Fibroblast of lung (primary cell): Measurements from ENCODE around the gene KRT222. TPM values are rescaled to one million over a fixed set of nuclear protein-coding genes. Genes with fewer than 3 reads are reported as not detected.
A peak's percentile ranks its signal among the peaks of the same experiment; 100 is the strongest.

Source experiments
- DNase-seq, 2 donors: peaks; one replicate each; pipeline versions ENCODE4 v3.0.0 to v3.0.0-alpha.2; 2010; ENCODE audit warnings: low read depth in 2 of 2
- H2AFZ ChIP-seq: 2 replicates; pipeline ENCODE4 v1.5.1; 2012; ENCODE audit warnings: low read length, control low read depth, inconsistent platforms
- H3K27ac ChIP-seq: 2 replicates; pipeline ENCODE4 v1.5.1; 2011; ENCODE audit warnings: low read length, control low read depth; ENCODE audit not compliant: insufficient read depth
- H3K27me3 ChIP-seq: 2 replicates; pipeline ENCODE4 v1.5.1; 2011; ENCODE audit warnings: mild to moderate bottlenecking, low read length; ENCODE audit not compliant: control insufficient read depth, insufficient read depth
- H3K36me3 ChIP-seq: 2 replicates; pipeline ENCODE4 v1.5.1; 2011; ENCODE audit warnings: low read length; ENCODE audit not compliant: control insufficient read depth, insufficient read depth
- H3K4me1 ChIP-seq: 2 replicates; pipeline ENCODE4 v1.5.1; 2011; ENCODE audit warnings: low read length; ENCODE audit not compliant: control insufficient read depth, insufficient read depth; ENCODE audit errors: extremely low read depth
- H3K4me2 ChIP-seq: 2 replicates; pipeline ENCODE4 v1.5.1; 2011; ENCODE audit warnings: low read length, control low read depth; ENCODE audit not compliant: insufficient read depth; ENCODE audit errors: extremely low read depth
- H3K4me3 ChIP-seq, 4 experiments: fragments of 200-600 bp in 1 of 4; sonication (generic) in 1 of 4; replicated peaks in 1 of 4; 2 replicates each; pipeline ENCODE4 v1.5.1; 2011 to 2016; ENCODE audit warnings: low read length in 4 of 4, low read depth in 3 of 4, mild to moderate bottlenecking in 3 of 4, control low read depth in 2 of 4, inconsistent platforms in 1 of 4, mixed read lengths in 1 of 4; ENCODE audit not compliant: insufficient read depth in 1 of 4; ENCODE audit errors: control extremely low read depth in 1 of 4
- H3K79me2 ChIP-seq: 2 replicates; pipeline ENCODE4 v1.5.1; 2012; ENCODE audit warnings: mild to moderate bottlenecking, low read length, inconsistent platforms; ENCODE audit not compliant: control insufficient read depth, insufficient read depth
- H3K9ac ChIP-seq: 2 replicates; pipeline ENCODE4 v1.5.1; 2011; ENCODE audit warnings: mild to moderate bottlenecking, low read length, control low read depth; ENCODE audit not compliant: insufficient read depth
- H3K9me3 ChIP-seq: 2 replicates; pipeline ENCODE4 v1.5.1; 2012; ENCODE audit warnings: low read depth, low read length; ENCODE audit not compliant: control insufficient read depth, insufficient read depth
- H4K20me1 ChIP-seq: 2 replicates; pipeline ENCODE4 v1.5.1; 2011; ENCODE audit warnings: low read length; ENCODE audit not compliant: control insufficient read depth, insufficient read depth; ENCODE audit errors: extremely low read depth
- EZH2 ChIP-seq: IDR thresholded peaks from 2 replicates; pipeline ENCODE4 v1.5.1; 2012; ENCODE audit warnings: low read length, control low read depth, mild to moderate bottlenecking; ENCODE audit errors: missing control alignments
- polyA plus RNA-seq, 2 donors: library from polyadenylated mRNA; depleted of rRNA in 1 of 2; stranded (reverse) in 1 of 2; unstranded in 1 of 2; fragments of >200 nt; gene quantifications; 2 replicates each; pipeline ENCODE4 v1.2.1, GENCODE V29; 2011 to 2012; ENCODE audit warnings: missing spikeins in 1 of 2
- total RNA-seq: library from RNA; depleted of rRNA; stranded (reverse); fragments of >200 nt; gene quantifications from 2 replicates; pipeline ENCODE4 v1.2.1, GENCODE V29; 2014
- TF ChIP-seq, protein P1 (sequence below), 2 donors: IDR thresholded peaks in 1 of 2; conservative IDR thresholded peaks in 1 of 2; 1 replicate in 1 of 2; 2 replicates in 1 of 2; pipeline ENCODE4 v1.5.1; 2011 to 2012; ENCODE audit warnings: low read length in 2 of 2, control low read depth in 1 of 2, inconsistent platforms in 1 of 2, low read depth in 1 of 2, mild to moderate bottlenecking in 1 of 2

The KRT222 gene
- total and polyA plus RNA-seq, 2 donors (not counting 1 experiment from before 2014, with no cell fraction given), result 0.33 TPM; not detected in 1

DNA sequence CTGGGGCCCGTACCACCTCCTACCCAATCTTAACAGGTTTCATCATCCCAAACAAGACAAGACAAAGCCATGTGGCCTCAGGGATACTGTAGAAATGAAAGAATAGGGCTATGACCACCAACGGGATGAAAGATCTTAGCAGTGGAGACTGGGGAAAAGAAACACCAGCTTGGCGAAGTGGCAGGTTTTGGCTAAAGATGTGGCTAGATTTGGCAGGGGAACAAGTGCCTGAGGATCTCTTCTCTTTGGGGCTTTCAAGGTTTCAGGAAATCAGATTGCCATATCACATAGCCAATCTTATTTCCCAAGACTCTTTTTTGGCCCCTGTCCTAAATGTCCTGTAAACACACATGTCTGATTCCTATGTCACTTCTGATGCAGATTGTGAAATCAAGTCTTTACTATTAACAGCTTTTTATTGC lies 31.7 kb upstream of the KRT222 start:
- Histone ChIP-seq H2AFZ (no peak overlapping the region), H3K9me3 (no peaks in the 10 kb centered on the region), H3K4me2 (no peak overlapping the region), H3K4me3 (no peak overlapping the region), H3K9ac (no peak overlapping the region), H4K20me1 (no peaks in the 10 kb centered on the region), H3K27me3 (peaks cover 17% of the 10 kb centered on the region), H3K4me1 (no peaks in the 10 kb centered on the region), H3K36me3 (no peaks in the 10 kb centered on the region), H3K27ac (no peak overlapping the region), H3K79me2 (no peaks in the 10 kb centered on the region)
- TF ChIP-seq, protein P1, sequence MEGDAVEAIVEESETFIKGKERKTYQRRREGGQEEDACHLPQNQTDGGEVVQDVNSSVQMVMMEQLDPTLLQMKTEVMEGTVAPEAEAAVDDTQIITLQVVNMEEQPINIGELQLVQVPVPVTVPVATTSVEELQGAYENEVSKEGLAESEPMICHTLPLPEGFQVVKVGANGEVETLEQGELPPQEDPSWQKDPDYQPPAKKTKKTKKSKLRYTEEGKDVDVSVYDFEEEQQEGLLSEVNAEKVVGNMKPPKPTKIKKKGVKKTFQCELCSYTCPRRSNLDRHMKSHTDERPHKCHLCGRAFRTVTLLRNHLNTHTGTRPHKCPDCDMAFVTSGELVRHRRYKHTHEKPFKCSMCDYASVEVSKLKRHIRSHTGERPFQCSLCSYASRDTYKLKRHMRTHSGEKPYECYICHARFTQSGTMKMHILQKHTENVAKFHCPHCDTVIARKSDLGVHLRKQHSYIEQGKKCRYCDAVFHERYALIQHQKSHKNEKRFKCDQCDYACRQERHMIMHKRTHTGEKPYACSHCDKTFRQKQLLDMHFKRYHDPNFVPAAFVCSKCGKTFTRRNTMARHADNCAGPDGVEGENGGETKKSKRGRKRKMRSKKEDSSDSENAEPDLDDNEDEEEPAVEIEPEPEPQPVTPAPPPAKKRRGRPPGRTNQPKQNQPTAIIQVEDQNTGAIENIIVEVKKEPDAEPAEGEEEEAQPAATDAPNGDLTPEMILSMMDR (conservative IDR thresholded peaks at IDR 0.05 in 1 of 2, IDR thresholded peaks at IDR 0.05 in 1 of 2; ENCODE audit: low read depth in 1 of 2, low read length in 2 of 2), result no peak
- TF ChIP-seq EZH2, result no peak
- DNase-seq, result peak in 1 of 2 donors; percentile 6

DNA sequence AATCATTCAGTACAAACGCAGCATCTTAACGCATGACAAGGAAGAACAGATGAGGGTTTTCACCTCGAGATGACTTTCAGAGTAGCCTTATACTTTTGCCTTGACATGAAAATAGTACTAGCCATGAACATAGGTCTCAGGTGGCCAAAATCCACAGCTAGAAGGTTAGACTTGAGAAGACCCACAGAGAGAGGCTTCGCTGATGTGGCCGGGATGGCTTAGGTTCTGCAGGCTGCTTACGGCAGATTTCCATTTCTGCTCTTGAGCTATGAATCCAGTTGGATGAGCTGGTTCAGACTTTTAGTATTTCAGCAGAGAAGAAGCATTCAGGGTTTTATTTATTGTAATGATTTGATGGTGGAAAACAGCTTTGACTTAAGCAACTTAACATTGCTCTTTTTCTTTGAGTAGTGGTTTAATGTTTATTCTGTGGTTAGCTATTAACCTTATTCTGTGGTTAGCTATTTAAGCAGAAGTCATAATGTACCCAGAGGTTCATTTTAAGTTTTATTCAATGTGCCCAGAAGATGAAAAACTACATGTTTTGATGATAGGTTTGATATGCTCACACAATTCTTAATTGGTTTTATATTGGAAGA lies 31.0 kb upstream of the KRT222 start:
- no peaks in the 10 kb centered on the region for H3K36me3 ChIP-seq
- DNase-seq, result peak in 1 of 2 donors; percentile 6
- TF ChIP-seq EZH2, result no peak
- TF ChIP-seq, protein P1 (conservative IDR thresholded peaks at IDR 0.05 in 1 of 2, IDR thresholded peaks at IDR 0.05 in 1 of 2; ENCODE audit: low read depth in 1 of 2, low read length in 2 of 2), result no peak
- no peaks in the 10 kb centered on the region for H3K9me3 ChIP-seq
- no peak overlapping the region for H3K27ac ChIP-seq
- H4K20me1 ChIP-seq, result no peaks in the 10 kb centered on the region
- no peaks in the 10 kb centered on the region for H3K79me2 ChIP-seq
- peaks cover 17% of the 10 kb centered on the region for H3K27me3 ChIP-seq
- H3K4me2 ChIP-seq, result no peak overlapping the region
- H3K4me1 ChIP-seq, result no peaks in the 10 kb centered on the region
- no peak overlapping the region for H3K9ac ChIP-seq
- no peak overlapping the region for H3K4me3 ChIP-seq
- H2AFZ ChIP-seq, result no peak overlapping the region

DNA sequence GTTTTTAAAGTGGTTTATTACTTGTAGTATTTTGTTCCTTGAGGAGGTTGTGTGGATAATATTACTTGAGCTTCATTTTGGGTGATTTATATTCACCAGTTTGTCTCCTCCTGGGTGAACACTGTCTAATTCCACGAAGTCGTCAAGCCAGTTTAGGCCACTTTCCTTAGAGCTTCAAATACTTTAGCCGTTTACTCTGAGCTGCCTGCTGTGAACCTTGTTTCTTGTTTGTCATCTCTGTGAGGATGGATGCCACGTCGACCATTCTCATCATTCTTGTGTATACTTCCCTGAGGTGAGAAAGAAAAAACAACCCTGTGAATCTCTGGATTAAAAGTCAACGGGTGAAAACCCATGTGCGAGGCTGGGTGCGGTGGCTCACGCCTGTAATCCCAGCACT lies 29.6 kb upstream of the KRT222 start:
- DNase-seq, result no peak

More for the DNA sequence above, 29.6 kb upstream of the KRT222 start:
- Histone ChIP-seq H3K27ac (no peak overlapping the region), H3K79me2 (no peaks in the 10 kb centered on the region), H4K20me1 (no peaks in the 10 kb centered on the region), H2AFZ (no peak overlapping the region), H3K27me3 (peaks cover 12% of the 10 kb centered on the region), H3K4me3 (no peak overlapping the region), H3K9ac (no peak overlapping the region), H3K36me3 (no peaks in the 10 kb centered on the region), H3K4me1 (no peaks in the 10 kb centered on the region), H3K4me2 (no peak overlapping the region), H3K9me3 (no peaks in the 10 kb centered on the region)
- no peak for TF ChIP-seq EZH2
- TF ChIP-seq, protein P1 (conservative IDR thresholded peaks at IDR 0.05 in 1 of 2, IDR thresholded peaks at IDR 0.05 in 1 of 2; ENCODE audit: low read depth in 1 of 2, low read length in 2 of 2), result no peak
